GM12864 (cell line): ENCODE results near the gene CXCL9.

Source experiments
- DNase-seq: peaks from one replicate; pipeline ENCODE4 v3.0.0-alpha.2; 2011; ENCODE audit warnings: low read depth
- H3K4me3 ChIP-seq: 2 replicates; pipeline ENCODE4 v1.5.1; 2011; ENCODE audit warnings: mild to moderate bottlenecking, low read depth, low read length, control low read depth
- TF ChIP-seq, protein P1 (sequence below): IDR thresholded peaks from 2 replicates; pipeline ENCODE4 v1.5.1; 2011; ENCODE audit warnings: low read depth, mild to moderate bottlenecking, moderate library complexity, low read length, control low read depth, inconsistent platforms; ENCODE audit errors: missing control alignments

Gene CXCL9

DNA sequence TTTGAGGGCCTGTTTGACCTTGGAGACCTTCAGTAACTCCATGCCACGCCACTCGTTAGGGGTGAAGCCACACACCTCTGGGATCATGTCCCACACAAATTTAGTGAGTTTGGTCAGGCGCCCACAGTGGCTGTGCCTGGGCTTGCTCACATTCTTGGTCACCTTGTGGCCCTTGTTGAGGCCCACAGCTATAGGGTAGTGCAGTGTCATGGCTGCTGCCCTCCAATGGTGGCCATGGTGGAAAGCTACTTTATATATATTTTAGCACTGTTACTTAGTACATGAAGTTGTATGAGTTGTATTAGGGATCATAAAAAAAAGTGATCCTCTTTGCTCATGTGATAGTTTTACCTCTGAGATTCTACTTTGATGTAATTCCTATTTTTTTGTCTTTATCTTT, 29.5 kb upstream of the CXCL9 start:
- TF ChIP-seq, protein P1, sequence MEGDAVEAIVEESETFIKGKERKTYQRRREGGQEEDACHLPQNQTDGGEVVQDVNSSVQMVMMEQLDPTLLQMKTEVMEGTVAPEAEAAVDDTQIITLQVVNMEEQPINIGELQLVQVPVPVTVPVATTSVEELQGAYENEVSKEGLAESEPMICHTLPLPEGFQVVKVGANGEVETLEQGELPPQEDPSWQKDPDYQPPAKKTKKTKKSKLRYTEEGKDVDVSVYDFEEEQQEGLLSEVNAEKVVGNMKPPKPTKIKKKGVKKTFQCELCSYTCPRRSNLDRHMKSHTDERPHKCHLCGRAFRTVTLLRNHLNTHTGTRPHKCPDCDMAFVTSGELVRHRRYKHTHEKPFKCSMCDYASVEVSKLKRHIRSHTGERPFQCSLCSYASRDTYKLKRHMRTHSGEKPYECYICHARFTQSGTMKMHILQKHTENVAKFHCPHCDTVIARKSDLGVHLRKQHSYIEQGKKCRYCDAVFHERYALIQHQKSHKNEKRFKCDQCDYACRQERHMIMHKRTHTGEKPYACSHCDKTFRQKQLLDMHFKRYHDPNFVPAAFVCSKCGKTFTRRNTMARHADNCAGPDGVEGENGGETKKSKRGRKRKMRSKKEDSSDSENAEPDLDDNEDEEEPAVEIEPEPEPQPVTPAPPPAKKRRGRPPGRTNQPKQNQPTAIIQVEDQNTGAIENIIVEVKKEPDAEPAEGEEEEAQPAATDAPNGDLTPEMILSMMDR: no peak
- DNase-seq: no peak
- no peak overlapping the region for H3K4me3 ChIP-seq

DNA sequence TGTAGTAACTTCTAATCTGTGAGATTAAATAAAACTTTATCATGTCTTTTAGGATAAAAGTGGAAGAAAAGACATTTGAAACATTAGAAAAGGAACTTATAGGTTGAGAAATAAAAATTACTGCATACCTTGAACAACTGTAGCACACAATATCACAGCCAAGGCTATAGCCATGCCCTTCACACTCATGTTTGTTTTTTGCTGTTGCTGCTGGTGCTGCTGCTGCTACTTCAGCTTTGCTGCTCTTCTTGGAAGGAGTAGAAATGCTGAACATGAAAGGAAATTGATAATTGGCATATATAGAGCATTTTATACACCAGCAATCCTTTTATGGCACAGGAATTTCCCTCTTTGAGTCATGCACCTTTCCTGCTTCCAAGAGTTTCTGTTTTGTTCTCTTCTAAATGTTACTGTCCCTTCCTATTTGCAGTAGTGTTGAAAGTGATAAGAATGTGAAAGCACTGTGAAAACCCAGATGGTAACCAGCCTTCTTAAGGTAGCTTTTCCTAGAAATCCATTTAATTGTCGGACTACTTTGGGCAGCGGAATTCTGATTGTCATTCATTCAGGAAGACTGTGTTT, 28.6 kb upstream of the CXCL9 start, which contains the start of gene CXCL11:
Gene CXCL11, minus strand, starts transcription at position 272 of the 582 bp plus-strand sequence. Its CDS starts 83 bp downstream, at position 189.
- TF ChIP-seq, protein P1: no peak
- H3K4me3 ChIP-seq: no peak within 1 kb of the TSS
- DNase-seq: no peak

DNA sequence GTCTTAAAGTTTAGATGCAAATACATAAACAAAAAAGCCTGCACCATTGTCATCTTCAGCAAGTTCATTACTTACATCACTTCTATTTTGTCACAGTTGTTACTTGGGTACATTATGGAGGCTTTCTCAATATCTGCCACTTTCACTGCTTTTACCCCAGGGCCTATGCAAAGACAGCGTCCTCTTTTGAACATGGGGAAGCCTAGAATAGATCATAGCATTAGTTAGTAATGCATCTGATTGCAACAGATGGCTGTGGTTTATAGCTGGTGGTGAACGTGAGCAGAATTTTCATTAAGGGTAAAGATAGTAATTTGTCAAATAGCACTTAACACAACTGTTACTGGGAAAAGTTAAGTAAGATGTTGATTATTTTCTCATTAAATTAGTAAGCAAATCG, 27.8 kb upstream of the CXCL9 start:
- H3K4me3 ChIP-seq: no peak overlapping the region
- TF ChIP-seq, protein P1: no peak
- no peak for DNase-seq

DNA sequence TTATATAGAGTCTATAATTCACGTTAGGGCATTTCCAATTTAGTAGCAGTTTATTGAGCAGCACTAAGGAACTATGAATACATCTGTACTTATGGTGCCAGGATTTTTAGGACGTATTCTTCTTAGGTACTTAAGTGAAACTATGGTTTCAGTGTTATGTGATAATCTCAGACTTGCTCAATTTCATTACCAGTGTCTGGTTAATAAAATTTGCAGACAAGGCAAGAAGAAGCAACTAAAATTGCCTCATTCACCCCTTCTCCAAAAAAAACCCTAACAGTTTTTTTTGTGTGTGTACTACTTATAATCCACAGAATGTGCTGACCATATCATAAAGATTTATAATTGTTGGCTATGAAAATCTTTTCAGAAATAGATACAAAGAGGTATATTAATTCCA, 22.0 kb upstream of the CXCL9 start:
- DNase-seq: no peak
- H3K4me3 ChIP-seq: no peak overlapping the region
- TF ChIP-seq, protein P1: no peak

DNA sequence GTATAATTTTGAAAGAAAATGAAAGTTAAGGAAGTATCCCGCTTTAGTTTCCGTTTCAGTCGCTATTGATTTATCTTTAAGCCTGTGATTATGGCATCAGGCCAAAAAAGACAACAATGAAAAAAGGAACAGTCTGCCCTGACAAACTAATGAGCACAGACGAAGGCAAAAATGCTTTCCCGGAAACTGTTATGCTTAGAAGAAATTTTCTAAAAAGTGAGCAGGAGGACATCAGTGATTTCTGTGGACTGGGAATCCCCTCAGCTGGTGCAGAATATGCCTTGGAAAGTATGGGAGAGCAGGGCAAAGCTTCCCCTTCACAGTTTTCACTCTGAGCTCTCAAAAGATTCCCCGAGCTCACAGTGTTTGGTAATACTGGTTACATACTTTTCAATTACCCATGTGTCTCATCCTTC, 21.0 kb upstream of the CXCL9 start:
- no peak for DNase-seq
- no peak overlapping the region for H3K4me3 ChIP-seq
- TF ChIP-seq, protein P1: no peak

DNA sequence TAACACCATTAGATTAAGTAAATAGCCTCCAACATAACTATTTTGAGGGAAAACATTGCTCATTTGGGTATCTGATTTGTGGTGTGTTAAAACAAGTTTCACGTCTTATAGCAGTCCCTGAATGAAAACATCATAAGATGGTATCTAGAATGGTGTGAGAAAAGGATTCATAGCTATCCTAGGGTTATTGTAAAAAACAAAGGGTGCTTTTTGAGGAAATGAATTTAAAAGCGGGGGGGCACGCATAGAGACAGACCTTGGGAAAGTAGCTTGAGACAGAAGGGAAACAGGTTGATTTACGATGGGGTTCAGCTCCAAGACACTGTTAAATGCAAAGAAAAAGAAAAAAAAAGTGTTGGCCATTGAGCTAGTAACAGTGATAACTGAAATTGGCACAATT, 16.8 kb upstream of the CXCL9 start:
- H3K4me3 ChIP-seq: no peak overlapping the region
- no peak for DNase-seq
- TF ChIP-seq, protein P1: no peak

DNA sequence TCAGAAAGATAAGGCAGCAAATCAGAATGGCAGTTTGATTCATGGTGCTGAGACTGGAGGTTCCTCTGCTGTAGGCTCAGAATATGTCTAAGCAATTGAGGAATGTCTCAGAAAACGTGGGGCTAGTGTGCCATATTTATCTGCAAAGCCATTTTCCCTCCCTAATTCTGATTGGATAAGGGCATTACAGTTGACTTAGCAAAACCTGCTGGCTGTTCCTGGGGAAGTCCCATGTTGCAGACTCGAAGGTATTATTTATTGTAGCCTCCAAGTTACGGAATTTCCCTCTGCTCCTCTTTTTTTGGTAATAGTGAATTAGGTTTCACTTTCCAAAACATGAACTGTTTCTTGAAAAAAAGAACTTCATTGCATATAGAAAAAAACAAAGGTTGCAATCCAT, 16.1 kb upstream of the CXCL9 start, which contains the start of gene CXCL10:
Gene CXCL10, minus strand, starts transcription at position 109 of the 400 bp plus-strand sequence. Its CDS starts 66 bp downstream, at position 43.
- TF ChIP-seq, protein P1: no peak
- DNase-seq: no peak
- H3K4me3 ChIP-seq: no peak within 1 kb of the TSS
